Fibroblast of upper back skin (primary cell): ENCODE measurements around the gene SPAG8.

Experiments
- DNase-seq: peaks from one replicate; pipeline ENCODE4 v3.0.0-alpha.2; 2013

SPAG8 gene

GRCh38 chr9:35771534-35771933, 40.5 kb downstream of the SPAG8 start:
- no peak for DNase-seq

- no peak for DNase-seq
Measured at GRCh38 chr9:35771075-35771433, 41.0 kb downstream of the SPAG8 start.

- no peak for DNase-seq
Measured at GRCh38 chr9:35769763-35770162, 42.3 kb downstream of the SPAG8 start.

DNA sequence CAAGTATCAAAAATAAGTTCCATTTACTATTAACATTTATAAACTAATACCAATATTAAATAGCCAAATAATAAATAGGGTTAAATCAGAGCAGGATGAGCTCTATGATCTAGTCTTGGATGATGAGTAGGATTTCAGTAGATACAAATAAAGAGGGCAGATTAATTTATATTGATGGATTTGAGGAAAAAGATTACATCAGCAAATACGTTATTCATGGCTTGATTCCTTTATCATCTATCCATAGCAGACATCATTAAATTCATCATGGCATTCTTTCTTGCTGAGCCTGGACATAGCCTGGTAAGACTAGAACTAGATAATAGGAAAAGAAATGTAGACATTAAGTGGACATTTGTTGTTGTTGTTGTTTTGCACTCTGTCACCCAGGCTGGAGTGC, 44.6 kb downstream of the SPAG8 start:
- no peak for DNase-seq

DNA sequence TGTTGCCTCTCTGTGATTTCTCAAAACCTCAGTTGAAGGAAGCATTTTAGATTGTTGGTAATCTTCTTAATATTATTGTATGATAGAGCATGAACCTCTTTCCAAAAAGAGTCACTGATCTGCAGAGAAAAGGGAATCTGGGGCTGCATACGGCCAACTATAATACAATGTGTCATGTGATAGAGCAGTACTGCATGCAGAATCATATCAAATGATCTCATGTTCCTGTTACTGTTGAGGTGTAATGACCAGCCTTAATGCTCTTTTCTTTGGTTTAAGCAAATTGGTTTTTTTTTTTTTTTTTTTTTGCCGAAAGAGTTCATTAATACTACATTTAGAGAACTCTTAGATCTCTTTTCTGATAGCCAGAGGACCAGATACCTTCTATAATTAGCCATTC, 45.1 kb downstream of the SPAG8 start:
- no peak for DNase-seq

DNA sequence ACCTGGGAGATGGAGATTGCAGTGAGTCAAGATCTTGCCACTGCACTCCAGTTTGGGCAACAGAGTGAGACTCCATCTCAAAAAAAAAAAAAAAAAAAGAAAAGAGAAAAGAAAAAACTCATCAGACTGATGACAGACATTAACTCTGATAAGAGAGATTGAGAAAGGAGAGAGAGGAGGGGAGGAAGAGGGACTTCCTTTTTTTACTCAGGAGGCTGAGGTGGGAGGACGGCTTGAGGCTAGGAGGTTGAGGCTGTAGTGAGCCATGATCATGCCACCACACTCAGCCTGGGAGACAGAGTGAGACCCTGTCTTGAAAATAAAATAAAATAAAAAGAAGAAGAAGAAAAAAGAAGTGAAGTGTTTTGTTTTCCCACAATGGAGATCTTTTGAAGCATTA, 48.3 kb downstream of the SPAG8 start:
- no peak for DNase-seq

DNA sequence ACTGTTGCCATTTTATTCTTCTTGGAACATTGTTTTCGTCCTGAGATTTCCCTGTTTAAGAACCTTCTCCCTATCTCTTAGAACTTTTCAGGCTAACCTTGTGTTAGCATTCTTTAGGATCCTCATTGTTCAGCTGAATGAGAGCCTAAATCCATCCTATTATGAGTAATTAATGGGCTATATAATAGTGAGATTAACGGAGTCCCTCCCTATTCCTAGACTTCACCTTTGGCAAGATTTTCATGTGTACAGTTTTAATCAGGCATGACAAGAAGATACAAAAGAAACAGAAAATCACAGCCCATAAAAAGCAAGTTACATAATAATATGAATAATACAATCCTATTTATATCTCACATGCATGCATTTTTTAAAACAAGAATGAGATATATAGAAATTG, 48.9 kb downstream of the SPAG8 start:
- DNase-seq, result no peak

DNA sequence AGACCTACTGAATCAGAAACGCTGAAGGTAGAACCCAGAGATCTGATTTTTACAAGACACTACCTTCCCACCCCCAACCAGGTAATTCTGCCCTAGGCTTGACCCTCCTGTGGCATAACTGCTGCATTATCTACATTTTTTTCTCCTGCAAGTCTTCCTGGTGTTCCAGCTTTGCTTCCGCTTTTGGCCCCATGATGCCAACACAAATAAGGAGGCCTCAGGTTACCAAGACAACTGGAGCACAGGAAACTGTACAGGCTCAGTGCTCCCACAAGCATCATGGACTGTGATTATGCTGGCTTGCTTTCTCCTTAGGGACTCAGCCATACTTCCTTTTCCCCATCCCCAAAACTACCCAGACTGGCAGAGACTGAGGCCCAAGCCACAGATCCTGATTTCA, 51.4 kb downstream of the SPAG8 start:
- peak; percentile 24 for DNase-seq

- no peak for DNase-seq
Measured at GRCh38 chr9:35759795-35760194, 52.3 kb downstream of the SPAG8 start.
